H1 (cell line): ENCODE data around the gene BBS9. TPM values are rescaled to one million over a fixed set of nuclear protein-coding genes. Genes with fewer than 3 reads are reported as not detected.
A peak's percentile ranks its signal among the peaks of the same experiment; 100 is the strongest.

Source experiments
- CTCF ChIA-PET: fragments of 300-600 bp; sonication (Branson Sonifier 250); formaldehyde crosslinking; loops from one replicate; lab custom pipeline; 2021; ENCODE audit not compliant: partially characterized antibody; lab: Charles Lee
- POLR2A ChIA-PET: fragments of 300-600 bp; sonication (Branson Sonifier 250); formaldehyde crosslinking; loops from one replicate; lab custom pipeline; 2021; ENCODE audit warnings: inconsistent platforms; ENCODE audit not compliant: partially characterized antibody; lab: Charles Lee
- DNase-seq, 2 experiments: peaks; one replicate each; pipeline versions ENCODE4 v3.0.0 to v3.0.0-alpha.2; 2010 to 2022; ENCODE audit warnings: low spot score in 2 of 2, low read depth in 1 of 2, mixed read lengths in 1 of 2
- FAIRE-seq: peaks from 2 replicates; lab custom pipeline; 2011; peaks lifted over from hg19 to GRCh38; lab: Jason Lieb, UNC
- H2AFZ ChIP-seq: 2 replicates; pipeline ENCODE4 v1.8.1; 2012; ENCODE audit warnings: low read length, inconsistent platforms
- H2AK5ac ChIP-seq: 2 replicates; pipeline ENCODE4 v1.6.1; 2013; ENCODE audit warnings: low read depth, low read length
- H2BK120ac ChIP-seq: replicated peaks from 2 replicates; pipeline ENCODE3; 2013; ENCODE audit warnings: low read depth, low read length, inconsistent platforms
- H2BK12ac ChIP-seq: 2 replicates; pipeline ENCODE4 v1.6.1; 2013; ENCODE audit warnings: low read depth, low read length
- H2BK15ac ChIP-seq: 2 replicates; pipeline ENCODE4 v1.6.1; 2013; ENCODE audit warnings: low read length
- H2BK20ac ChIP-seq: 2 replicates; pipeline ENCODE4 v1.6.1; 2013; ENCODE audit warnings: low read length
- H2BK5ac ChIP-seq: 2 replicates; pipeline ENCODE4 v1.6.1; 2013; ENCODE audit warnings: low read depth, low read length
- H3K14ac ChIP-seq: 2 replicates; pipeline ENCODE4 v1.6.1; 2013; ENCODE audit warnings: inconsistent platforms; ENCODE audit not compliant: insufficient read length
- H3K18ac ChIP-seq: 2 replicates; pipeline ENCODE4 v1.6.1; 2013; ENCODE audit warnings: low read length; ENCODE audit errors: extremely low read depth
- H3K23ac ChIP-seq: 2 replicates; pipeline ENCODE4 v1.6.1; 2013; ENCODE audit warnings: inconsistent platforms; ENCODE audit not compliant: insufficient read length
- H3K23me2 ChIP-seq: 2 replicates; pipeline ENCODE4 v1.6.1; 2013; ENCODE audit warnings: low read depth, low read length
- H3K27ac ChIP-seq: 2 replicates; pipeline ENCODE4 v1.6.1; 2011; ENCODE audit warnings: low read depth, low read length, inconsistent platforms
- H3K27me3 ChIP-seq, 4 experiments: replicated peaks in 1 of 4; 1 replicate in 1 of 4; 2 replicates in 3 of 4; pipeline versions ENCODE4 v1.6.1 to v1.8.1; 2011 to 2013; ENCODE audit warnings: low read length in 3 of 4, mild to moderate bottlenecking in 3 of 4, inconsistent platforms in 2 of 4, mixed read lengths in 2 of 4, moderate library complexity in 1 of 4; ENCODE audit not compliant: control insufficient read depth in 3 of 4, insufficient read depth in 3 of 4; ENCODE audit errors: extremely low read depth in 1 of 4
- H3K36me3 ChIP-seq, 4 experiments: 2 replicates each; pipeline versions ENCODE4 v1.6.1 to v1.8.1; 2011 to 2013; ENCODE audit warnings: mild to moderate bottlenecking in 4 of 4, low read length in 3 of 4, moderate library complexity in 2 of 4, control low read depth in 1 of 4, inconsistent platforms in 1 of 4; ENCODE audit not compliant: insufficient read depth in 4 of 4, control insufficient read depth in 2 of 4
- H3K4ac ChIP-seq: replicated peaks from 2 replicates; pipeline ENCODE3; 2013; ENCODE audit warnings: low read length, low read depth, mixed read lengths, inconsistent platforms; ENCODE audit not compliant: insufficient read length
- H3K4me1 ChIP-seq, 4 experiments: replicated peaks in 1 of 4; 1 replicate in 1 of 4; 2 replicates in 3 of 4; pipeline versions ENCODE4 v1.6.1 to v1.8.1; 2011 to 2013; ENCODE audit warnings: low read length in 3 of 4, inconsistent platforms in 2 of 4, mixed read lengths in 1 of 4; ENCODE audit not compliant: insufficient read depth in 4 of 4, control insufficient read depth in 3 of 4
- H3K4me2 ChIP-seq, 2 experiments: 2 replicates each; pipeline versions ENCODE4 v1.6.1 to v1.8.1; 2011 to 2013; ENCODE audit warnings: low read depth in 2 of 2, low read length in 2 of 2, control low read depth in 1 of 2, inconsistent platforms in 1 of 2, mild to moderate bottlenecking in 1 of 2; ENCODE audit not compliant: insufficient read depth in 1 of 2
- H3K4me3 ChIP-seq, 4 experiments: fragments of 200-600, 300-600 bp in 1 of 4; sonication (generic), shearing (Covaris generic), sonication (Bioruptor Twin) in 1 of 4; 2 replicates each; pipeline versions ENCODE4 v1.5.1 to v1.8.1; 2011 to 2016; ENCODE audit warnings: low read length in 4 of 4, low read depth in 3 of 4, control low read depth in 2 of 4, inconsistent platforms in 2 of 4, mild to moderate bottlenecking in 2 of 4, mixed read lengths in 1 of 4, moderate library complexity in 1 of 4; ENCODE audit not compliant: insufficient read depth in 2 of 4; ENCODE audit errors: extremely low read depth in 1 of 4
- H3K56ac ChIP-seq: replicated peaks from 2 replicates; pipeline ENCODE3; 2013; ENCODE audit warnings: low read depth, mild to moderate bottlenecking, mixed read lengths, low read length, inconsistent platforms; ENCODE audit not compliant: insufficient read length
- H3K79me1 ChIP-seq: 2 replicates; pipeline ENCODE4 v1.6.1; 2013; ENCODE audit warnings: low read depth, low read length, control low read depth
- H3K79me2 ChIP-seq, 2 experiments: 2 replicates each; pipeline versions ENCODE4 v1.6.1 to v1.8.1; 2012 to 2013; ENCODE audit warnings: low read length in 2 of 2, mild to moderate bottlenecking in 2 of 2, inconsistent platforms in 1 of 2; ENCODE audit not compliant: insufficient read depth in 2 of 2, control insufficient read depth in 1 of 2
- H3K9ac ChIP-seq, 4 experiments: replicated peaks in 1 of 4; 1 replicate in 1 of 4; 2 replicates in 3 of 4; pipeline versions ENCODE4 v1.6.1 to v1.8.1; 2011 to 2013; ENCODE audit warnings: low read depth in 3 of 4, low read length in 3 of 4, control low read depth in 2 of 4, mild to moderate bottlenecking in 2 of 4, moderate library complexity in 2 of 4, inconsistent platforms in 1 of 4; ENCODE audit errors: extremely low read depth in 1 of 4
- H3K9me3 ChIP-seq, 2 experiments: 2 replicates each; pipeline versions ENCODE4 v1.6.1 to v1.8.1; 2012 to 2013; ENCODE audit warnings: mild to moderate bottlenecking in 2 of 2, moderate library complexity in 2 of 2, control low read depth in 1 of 2, inconsistent platforms in 1 of 2, low read depth in 1 of 2, low read length in 1 of 2, mixed read lengths in 1 of 2; ENCODE audit not compliant: insufficient read depth in 2 of 2
- H4K20me1 ChIP-seq, 2 experiments: replicated peaks in 1 of 2; 2 replicates each; pipeline versions ENCODE3 to v1.8.1; 2011 to 2013; ENCODE audit warnings: inconsistent platforms in 2 of 2, low read length in 2 of 2, mild to moderate bottlenecking in 1 of 2; ENCODE audit not compliant: insufficient read depth in 2 of 2, control insufficient read depth in 1 of 2
- H4K5ac ChIP-seq: 2 replicates; pipeline ENCODE4 v1.6.1; 2013; ENCODE audit warnings: low read length, low read depth, mixed read lengths, inconsistent platforms; ENCODE audit not compliant: insufficient read length
- H4K8ac ChIP-seq: 2 replicates; pipeline ENCODE4 v1.8.0; 2013; ENCODE audit warnings: mild to moderate bottlenecking, moderate library complexity, low read length, inconsistent platforms; ENCODE audit not compliant: insufficient read depth; ENCODE audit errors: extremely low read depth
- H4K91ac ChIP-seq: replicated peaks from 2 replicates; pipeline ENCODE3; 2013; ENCODE audit warnings: low read length, mixed read lengths, inconsistent platforms; ENCODE audit not compliant: insufficient read length
- GABPA ChIP-seq: IDR thresholded peaks from 2 replicates; pipeline ENCODE4 v1.6.1; 2011; ENCODE audit warnings: mild to moderate bottlenecking, low read length, moderate library complexity, borderline replicate concordance; ENCODE audit not compliant: insufficient read depth
- RAD21 ChIP-seq, 2 experiments: IDR thresholded peaks in 1 of 2; conservative IDR thresholded peaks in 1 of 2; 2 replicates each; pipeline ENCODE4 v1.6.1; 2011; ENCODE audit warnings: low read depth in 2 of 2, low read length in 2 of 2, improper control_type of control experiment in 1 of 2, inconsistent platforms in 1 of 2, mild to moderate bottlenecking in 1 of 2, moderate library complexity in 1 of 2
- RXRA ChIP-seq: IDR thresholded peaks from 2 replicates; pipeline ENCODE4 v1.6.1; 2011; ENCODE audit warnings: low read depth, mild to moderate bottlenecking, low read length, moderate library complexity; ENCODE audit not compliant: insufficient read depth
- SIX5 ChIP-seq: IDR thresholded peaks from 2 replicates; pipeline ENCODE4 v1.6.1; 2011; ENCODE audit warnings: mild to moderate bottlenecking, low read depth, low read length
- YY1 ChIP-seq: IDR thresholded peaks from 2 replicates; pipeline ENCODE4 v1.6.1; 2011; ENCODE audit warnings: low read depth, mild to moderate bottlenecking, low read length
- WGBS, 2 experiments: shearing (Covaris generic) in 1 of 2; methylation state at CpG; one replicate each; pipeline versions ENCODE4 v1.1.6 to v1.1.7; 2013 to 2015; ENCODE audit warnings: low lambda C conversion rate in 2 of 2, mixed read lengths in 2 of 2, inconsistent platforms in 1 of 2, low coverage in 1 of 2, missing lambda C conversion rate in 1 of 2; ENCODE audit not compliant: insufficient replicate concordance in 2 of 2, insufficient coverage in 1 of 2, insufficient read length in 1 of 2; ENCODE audit errors: extremely low coverage in 1 of 2, missing lambda C conversion rate in 1 of 2; 5-methylcytosine and 5-hydroxymethylcytosine counted together
- polyA plus RNA-seq, 7 experiments: library from polyadenylated mRNA; depleted of rRNA in 3 of 7; stranded (reverse) in 5 of 7; unstranded in 2 of 7; fragments of >200 nt in 5 of 7; fragments of 200-250 nt in 2 of 7; gene quantifications; 1 replicate in 5 of 7; 2 replicates in 1 of 7; 4 replicates in 1 of 7; pipeline versions ENCODE4 v1.2.1 to v1.2.3, GENCODE V29; 2011 to 2013; ENCODE audit warnings: missing spikeins in 2 of 7, mixed read lengths in 2 of 7
- total RNA-seq: library from RNA; stranded (reverse); fragmentation: NEBNext Ultra II Directional; extraction: Animal tissue kit (Norgen Biotek cat#: 25700); gene quantifications from 2 replicates; pipeline ENCODE4 v1.2.1, GENCODE V29; 2021
- TF ChIP-seq, protein P1 (sequence below), 3 experiments: IDR thresholded peaks; 1 replicate in 2 of 3; 2 replicates in 1 of 3; pipeline versions ENCODE4 v1.5.1 to v1.6.1; 2011; ENCODE audit warnings: low read length in 3 of 3, mild to moderate bottlenecking in 3 of 3, inconsistent platforms in 2 of 3, low read depth in 1 of 3, moderate library complexity in 1 of 3; ENCODE audit not compliant: insufficient read depth in 1 of 3; ENCODE audit errors: control extremely low read depth in 1 of 3

BBS9 gene
- total and polyA plus RNA-seq, 2 of the 8 experiments (the other 6 are each of a cell fraction or from before 2014, with no cell fraction given): 22.3 to 37.0 TPM

- H3K56ac ChIP-seq: no peak overlapping the region
- H2AFZ ChIP-seq: no peak overlapping the region
- H4K5ac ChIP-seq: no peak overlapping the region
- H2BK12ac ChIP-seq: no peak overlapping the region
- no peaks in the 10 kb centered on the region for H3K79me1 ChIP-seq
- ChIA-PET POLR2A (interaction anchor here (0.5 kb wide), 1 partner anchor 26 kb away, joined by 3 read pairs; no protein-coding TSS in a partner anchor), CTCF (interaction anchor here (0.7 to 2.2 kb wide), 35 partner anchors 8 to 474 kb away, joined by 3 to 13 read pairs (median 4); no protein-coding TSS in a partner anchor)
- no peaks in the 10 kb centered on the region for H3K4me1 ChIP-seq
- no peak overlapping the region for H2BK20ac ChIP-seq
- no peak overlapping the region for H2BK120ac ChIP-seq
- no peaks in the 10 kb centered on the region for H3K36me3 ChIP-seq
- no peaks in the 10 kb centered on the region for H4K20me1 ChIP-seq
- DNase-seq (peak in 1 of 2 experiments; percentile 5), FAIRE-seq (peak; percentile 92)
- H3K79me2 ChIP-seq: no peaks in the 10 kb centered on the region
- H3K23ac ChIP-seq: no peak overlapping the region
- no peak overlapping the region for H2BK5ac ChIP-seq
- no peak overlapping the region for H3K14ac ChIP-seq
- no peaks in the 10 kb centered on the region for H3K27me3 ChIP-seq
- no peak overlapping the region for H3K4me3 ChIP-seq
- no peak overlapping the region for H3K4ac ChIP-seq
- WGBS, 2 experiments: 72% methylated on average over 1 of the region's 1 CpG; no CpG with 5 or more reads in 1 of the 2 experiments
- no peak overlapping the region for H3K4me2 ChIP-seq
- H3K27ac ChIP-seq: no peak overlapping the region
- H4K91ac ChIP-seq: no peak overlapping the region
- H2AK5ac ChIP-seq: no peak overlapping the region
- no peak overlapping the region for H3K18ac ChIP-seq
- no peak overlapping the region for H4K8ac ChIP-seq
- H2BK15ac ChIP-seq: no peak overlapping the region
- TF ChIP-seq SIX5: no peak
- TF ChIP-seq, protein P1, sequence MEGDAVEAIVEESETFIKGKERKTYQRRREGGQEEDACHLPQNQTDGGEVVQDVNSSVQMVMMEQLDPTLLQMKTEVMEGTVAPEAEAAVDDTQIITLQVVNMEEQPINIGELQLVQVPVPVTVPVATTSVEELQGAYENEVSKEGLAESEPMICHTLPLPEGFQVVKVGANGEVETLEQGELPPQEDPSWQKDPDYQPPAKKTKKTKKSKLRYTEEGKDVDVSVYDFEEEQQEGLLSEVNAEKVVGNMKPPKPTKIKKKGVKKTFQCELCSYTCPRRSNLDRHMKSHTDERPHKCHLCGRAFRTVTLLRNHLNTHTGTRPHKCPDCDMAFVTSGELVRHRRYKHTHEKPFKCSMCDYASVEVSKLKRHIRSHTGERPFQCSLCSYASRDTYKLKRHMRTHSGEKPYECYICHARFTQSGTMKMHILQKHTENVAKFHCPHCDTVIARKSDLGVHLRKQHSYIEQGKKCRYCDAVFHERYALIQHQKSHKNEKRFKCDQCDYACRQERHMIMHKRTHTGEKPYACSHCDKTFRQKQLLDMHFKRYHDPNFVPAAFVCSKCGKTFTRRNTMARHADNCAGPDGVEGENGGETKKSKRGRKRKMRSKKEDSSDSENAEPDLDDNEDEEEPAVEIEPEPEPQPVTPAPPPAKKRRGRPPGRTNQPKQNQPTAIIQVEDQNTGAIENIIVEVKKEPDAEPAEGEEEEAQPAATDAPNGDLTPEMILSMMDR (IDR thresholded peaks at IDR 0.05; ENCODE audit: control extremely low read depth in 1 of 3, insufficient read depth in 1 of 3, low read depth in 1 of 3, low read length in 3 of 3): peak; percentile 37 to 74 (median 62)
- TF ChIP-seq RXRA: 0 out of 2 replicates have a peak, but pooled peaks have one; percentile 7
- TF ChIP-seq RAD21 (IDR thresholded peaks at IDR 0.05 in 1 of 2, conservative IDR thresholded peaks at IDR 0.05 in 1 of 2; ENCODE audit: low read depth in 2 of 2, low read length in 2 of 2): peak; percentile 79 to 82
- peak; percentile 62; the same call in 1 of the 2 replicates for TF ChIP-seq YY1
- TF ChIP-seq GABPA: no peak
- no peak overlapping the region for H3K9ac ChIP-seq
- H3K9me3 ChIP-seq: no peaks in the 10 kb centered on the region
- H3K23me2 ChIP-seq: no peaks in the 10 kb centered on the region
These were observed 330.0 kb downstream of the BBS9 start for GRCh38 chr7:33459340-33459751.
